Epithelial cell of esophagus (primary cell): ENCODE results near the gene NCBP3.

ENCODE experiments used
- DNase-seq: peaks from one replicate; pipeline ENCODE4 v3.0.0; 2010; ENCODE audit warnings: low read depth
- H3K4me3 ChIP-seq: 2 replicates; pipeline ENCODE4 v1.5.1; 2011; ENCODE audit warnings: mild to moderate bottlenecking, low read length, control low read depth
- CTCF ChIP-seq: IDR thresholded peaks from 2 replicates; pipeline ENCODE4 v1.5.1; 2011; ENCODE audit warnings: low read depth, mild to moderate bottlenecking, low read length, control low read depth, inconsistent platforms; ENCODE audit not compliant: insufficient read depth; ENCODE audit errors: missing control alignments

The NCBP3 gene

GRCh38 chr17:3887804-3888203, 41.8 kb upstream of the NCBP3 start:
- no peak for DNase-seq
- no peak for TF ChIP-seq CTCF
- no peak overlapping the region for H3K4me3 ChIP-seq

GRCh38 chr17:3887394-3887793, 41.3 kb upstream of the NCBP3 start:
- DNase-seq, result no peak
- H3K4me3 ChIP-seq, result no peak overlapping the region
- TF ChIP-seq CTCF, result no peak

GRCh38 chr17:3886776-3887175, 40.7 kb upstream of the NCBP3 start:
- no peak for DNase-seq
- TF ChIP-seq CTCF, result no peak
- no peak overlapping the region for H3K4me3 ChIP-seq

GRCh38 chr17:3885970-3886369, 39.9 kb upstream of the NCBP3 start:
- H3K4me3 ChIP-seq, result no peak overlapping the region
- no peak for TF ChIP-seq CTCF
- DNase-seq, result peak; percentile 42

- no peak for TF ChIP-seq CTCF
- H3K4me3 ChIP-seq, result no peak overlapping the region
- no peak for DNase-seq
Measured at GRCh38 chr17:3885271-3885670, 39.2 kb upstream of the NCBP3 start.

- no peak for DNase-seq
- no peak for TF ChIP-seq CTCF
- no peak overlapping the region for H3K4me3 ChIP-seq
Measured at GRCh38 chr17:3884188-3884587, 38.1 kb upstream of the NCBP3 start.

- H3K4me3 ChIP-seq, result no peak overlapping the region
- no peak for DNase-seq
- TF ChIP-seq CTCF, result no peak
Measured at GRCh38 chr17:3882276-3882675, 36.2 kb upstream of the NCBP3 start.
